Measurements from ENCODE around the gene PHF23. TPM values are rescaled to one million over a fixed set of nuclear protein-coding genes. Genes with fewer than 3 reads are reported as not detected.

The PHF23 gene
- total RNA-seq, 1 experiment from 2014 or later = 48.5 TPM

DNA sequence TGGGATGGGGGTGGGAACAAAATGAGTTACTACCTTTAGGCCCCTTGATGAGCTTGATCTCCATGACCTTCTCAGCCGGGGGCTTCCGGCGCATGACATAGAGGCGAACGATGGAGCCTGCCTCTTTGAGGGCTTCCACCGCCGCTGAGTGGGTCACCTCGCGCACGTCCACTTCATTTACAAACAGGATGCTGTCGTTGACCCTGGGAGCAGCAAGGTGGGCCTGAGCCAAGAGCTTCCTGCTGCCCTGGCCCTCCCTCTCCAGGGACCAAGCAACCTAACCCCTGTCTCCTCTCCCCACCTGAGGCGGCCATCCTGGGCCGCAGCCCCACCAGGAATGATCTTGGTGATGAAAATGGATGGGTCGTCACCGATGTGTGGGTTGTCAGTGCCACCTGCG, 35.9 kb downstream of the PHF23 start:
- RAD21 ChIA-PET (ENCODE audit: low non-redundant PET in 1 of 2, low total read pairs in 2 of 2, uncharacterized antibody in 2 of 2, unreplicated experiment in 2 of 2) = no interaction called here
- intact Hi-C loops (cut with micrococcal nuclease) = no loop called here
- Histone ChIP-seq H3K27ac (ENCODE audit: low read depth, low read length) (no peak overlapping the region), H3K9ac (ENCODE audit: low read length) (no peak overlapping the region), H3K4me2 (ENCODE audit: low read length) (no peak overlapping the region), H3K36me3 (ENCODE audit: control insufficient read depth in 1 of 2, insufficient read depth in 2 of 2, low read length in 2 of 2) (no peaks in the 10 kb centered on the region), H3K4me3 (replicated peaks in 1 of 2; ENCODE audit: low read depth in 1 of 2, low read length in 2 of 2) (no peak overlapping the region), H3K9me3 (ENCODE audit: control insufficient read depth in 1 of 2, insufficient read depth in 1 of 2, low read depth in 1 of 2, low read length in 2 of 2) (no peaks in the 10 kb centered on the region), H3K79me2 (ENCODE audit: insufficient read depth, low read length) (no peaks in the 10 kb centered on the region), H2AFZ (ENCODE audit: low read depth, low read length, poor library complexity, severe bottlenecking) (no peak overlapping the region), H3K4me1 (ENCODE audit: control insufficient read depth in 1 of 2, insufficient read depth in 2 of 2, low read length in 2 of 2) (peaks cover 8 to 25% of the 10 kb centered on the region in 2 experiments; a peak in 3 of 4 replicates), H4K20me1 (ENCODE audit: insufficient read depth) (no peaks in the 10 kb centered on the region), H3K27me3 (ENCODE audit: insufficient read depth, low read length) (no peaks in the 10 kb centered on the region), H3K9me2 (ENCODE audit: insufficient read depth) (no peaks in the 10 kb centered on the region)
- POLR2A ChIA-PET = no interaction called here
- DNase-seq (ENCODE audit: low read depth, low spot score) = no peak
- BruUV-seq (replicated peaks) = no TSS peak
- ATAC-seq = no peak
- CTCF ChIA-PET = no interaction called here
- TF ChIP-seq EGR1 (IDR thresholded peaks at IDR 0.05; ENCODE audit: low read depth) = no peak
- TF ChIP-seq YY1 (IDR thresholded peaks at IDR 0.05; ENCODE audit: extremely low read depth, insufficient replicate concordance, low read depth, low read length) = no peak
- no peak for TF ChIP-seq JUND (IDR thresholded peaks at IDR 0.05)

DNA sequence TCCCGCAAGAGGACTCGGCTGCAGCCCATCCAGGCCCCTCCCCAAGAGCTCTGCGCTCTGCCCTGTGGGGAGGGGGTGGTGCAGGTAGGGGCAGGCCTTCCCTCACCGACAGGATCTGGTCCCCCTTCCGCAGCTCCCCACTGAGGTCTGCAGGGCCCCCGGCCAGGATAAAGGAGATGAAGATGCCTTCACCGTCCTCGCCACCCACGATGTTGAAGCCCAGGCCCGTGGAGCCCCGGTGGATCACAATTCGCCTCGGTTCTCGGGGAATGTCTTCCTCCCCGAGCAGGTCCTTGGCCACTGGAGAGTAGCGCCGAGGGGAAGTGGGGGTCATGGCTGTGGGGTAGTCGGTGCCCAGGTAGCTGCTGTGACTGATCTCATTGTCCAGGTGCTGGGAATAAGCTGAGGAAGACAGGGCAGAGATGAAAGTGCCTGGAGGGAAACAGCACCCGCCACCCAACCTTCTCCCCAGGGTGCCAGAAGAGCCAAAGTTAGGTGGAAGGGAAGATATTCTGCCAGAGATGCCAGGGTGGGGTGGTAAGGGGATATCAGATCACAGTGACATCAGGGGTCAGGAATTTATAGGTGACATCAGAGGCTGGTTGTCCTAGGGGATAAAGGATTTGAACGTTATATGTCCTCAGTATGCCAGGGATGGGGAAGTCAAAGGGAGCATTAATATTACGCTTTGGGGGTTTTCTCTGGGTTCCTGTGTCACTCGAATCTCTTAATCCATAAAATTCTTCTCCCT, 42.4 kb downstream of the PHF23 start:
- Histone ChIP-seq H3K9me2 (ENCODE audit: insufficient read depth) (no peaks in the 10 kb centered on the region), H3K9me3 (ENCODE audit: control insufficient read depth in 1 of 2, insufficient read depth in 1 of 2, low read depth in 1 of 2, low read length in 2 of 2) (no peaks in the 10 kb centered on the region), H3K27me3 (ENCODE audit: insufficient read depth, low read length) (no peaks in the 10 kb centered on the region), H3K4me2 (ENCODE audit: low read length) (no peak overlapping the region), H4K20me1 (ENCODE audit: insufficient read depth) (no peaks in the 10 kb centered on the region), H3K27ac (ENCODE audit: low read depth, low read length) (no peak overlapping the region), H2AFZ (ENCODE audit: low read depth, low read length, poor library complexity, severe bottlenecking) (no peak overlapping the region), H3K9ac (ENCODE audit: low read length) (no peak overlapping the region), H3K4me3 (replicated peaks in 1 of 2; ENCODE audit: low read depth in 1 of 2, low read length in 2 of 2) (no peak overlapping the region), H3K36me3 (ENCODE audit: control insufficient read depth in 1 of 2, insufficient read depth in 2 of 2, low read length in 2 of 2) (no peaks in the 10 kb centered on the region), H3K79me2 (ENCODE audit: insufficient read depth, low read length) (no peaks in the 10 kb centered on the region), H3K4me1 (ENCODE audit: control insufficient read depth in 1 of 2, insufficient read depth in 2 of 2, low read length in 2 of 2) (peaks cover 4 to 17% of the 10 kb centered on the region in 2 experiments; a peak in 2 of 4 replicates)
- POLR2A ChIA-PET = no interaction called here
- DNase-seq (ENCODE audit: low read depth, low spot score) = no peak
- no peak for TF ChIP-seq CEBPB (IDR thresholded peaks at IDR 0.05; ENCODE audit: low read depth)
- no peak for TF ChIP-seq SIN3A (IDR thresholded peaks at IDR 0.05; ENCODE audit: low read depth)
- TF ChIP-seq CBX3 (IDR thresholded peaks at IDR 0.05; ENCODE audit: low read depth) = no peak
- no peak for TF ChIP-seq FOSL1 (IDR thresholded peaks at IDR 0.05; ENCODE audit: low read depth)
- no peak for ATAC-seq
- CTCF ChIA-PET = no interaction called here
- no TSS peak for BruUV-seq (replicated peaks)
- RAD21 ChIA-PET (ENCODE audit: low non-redundant PET in 1 of 2, low total read pairs in 2 of 2, uncharacterized antibody in 2 of 2, unreplicated experiment in 2 of 2) = no interaction called here
- intact Hi-C loops (cut with micrococcal nuclease) = no loop called here

Data from HCT116 (cell line).